Measurements from ENCODE around the gene KCTD17. TPM values are rescaled to one million over a fixed set of nuclear protein-coding genes. Genes with fewer than 3 reads are reported as not detected.

The KCTD17 gene
- total and polyA plus RNA-seq, 2 of the 13 experiments (the other 11 are each of a cell fraction or from before 2014, with no cell fraction given): 5.3 to 11.7 TPM

GRCh38 chr22:37032134-37032534 lies 19.4 kb upstream of the KCTD17 start (continued):
- TF ChIP-seq LRRFIP1 (CRISPR knock-in tag; conservative IDR thresholded peaks at IDR 0.05) (no peak), ZNF224 (CRISPR knock-in tag; IDR thresholded peaks at IDR 0.05) (no peak), MAFF (IDR thresholded peaks at IDR 0.05; ENCODE audit: low read depth, low read length) (peak; percentile 11; the same call in 1 of the 2 replicates), MAX (IDR thresholded peaks at IDR 0.05) (peak; percentile 6; the same call in 1 of the 2 replicates), ZNF333 (CRISPR knock-in tag; IDR thresholded peaks at IDR 0.05; ENCODE audit: borderline replicate concordance) (no peak), HDAC6 (IDR thresholded peaks at IDR 0.05; ENCODE audit: low read depth, low read length) (no peak), SATB2 (CRISPR knock-in tag; IDR thresholded peaks at IDR 0.05) (no peak), RERE (CRISPR knock-in tag; IDR thresholded peaks at IDR 0.05; ENCODE audit: low read depth) (no peak), PRDM15 (CRISPR knock-in tag; IDR thresholded peaks at IDR 0.05) (0 out of 2 replicates have a peak, but pooled peaks have one; percentile 6), BRCA1 (CRISPR knock-in tag; IDR thresholded peaks at IDR 0.05) (peak; percentile 63; the same call in 1 of the 2 replicates), ZKSCAN1 (IDR thresholded peaks at IDR 0.05; ENCODE audit: low read length) (no peak), ZNF737 (CRISPR knock-in tag; IDR thresholded peaks at IDR 0.05; ENCODE audit: borderline replicate concordance) (no peak), BRD4 (CRISPR knock-in tag; IDR thresholded peaks at IDR 0.05) (no peak), NKX3-1 (CRISPR knock-in tag; IDR thresholded peaks at IDR 0.05) (0 out of 2 replicates have a peak, but pooled peaks have one; percentile 7), SRSF9 (IDR thresholded peaks at IDR 0.05; ENCODE audit: borderline replicate concordance, insufficient read depth, low read depth, low read length, poor library complexity, severe bottlenecking) (no peak), ZSCAN9 (CRISPR knock-in tag; IDR thresholded peaks at IDR 0.05; ENCODE audit: borderline replicate concordance) (no peak), HDAC2 (CRISPR knock-in tag; IDR thresholded peaks at IDR 0.05) (no peak), RBM39 (IDR thresholded peaks at IDR 0.05; ENCODE audit: low read depth, low read length, poor library complexity, severe bottlenecking) (no peak), ETV6 (CRISPR knock-in tag; conservative IDR thresholded peaks at IDR 0.05) (no peak)
